HL-60 (cell line): ENCODE measurements around the gene MGAT5.

Experiments used
- DNase-seq, 2 experiments: peaks; one replicate each; pipeline ENCODE4 v3.0.0-alpha.2; 2010 to 2020; ENCODE audit warnings: low read depth in 1 of 2, low spot score in 1 of 2
- H3K27ac ChIP-seq: fragments of 250-450 bp; sonication (Bioruptor Pico); replicated peaks from 2 replicates; pipeline ENCODE4 v1.5.1; 2020; ENCODE audit warnings: mild to moderate bottlenecking, moderate library complexity
- H3K27me3 ChIP-seq: fragments of 250-450 bp; sonication (Bioruptor Pico); 2 replicates; pipeline ENCODE4 v1.5.1; 2021; ENCODE audit warnings: mild to moderate bottlenecking, moderate library complexity; ENCODE audit not compliant: insufficient read depth, poor library complexity, severe bottlenecking
- H3K4me3 ChIP-seq: replicated peaks from 2 replicates; pipeline ENCODE4 v1.5.1; 2011; ENCODE audit warnings: mild to moderate bottlenecking, control low read depth, low read length; ENCODE audit not compliant: insufficient read depth
- CTCF ChIP-seq: IDR thresholded peaks from one replicate; pipeline ENCODE4 v1.5.1; 2011; ENCODE audit warnings: low read length, control low read depth, inconsistent platforms; ENCODE audit not compliant: insufficient read depth
- GABPA ChIP-seq: IDR thresholded peaks from 2 replicates; pipeline ENCODE4 v1.6.1; 2012; ENCODE audit warnings: low read depth
- POLR2AphosphoS5 ChIP-seq: IDR thresholded peaks from 2 replicates; pipeline ENCODE4 v1.6.1; 2012; ENCODE audit warnings: low read depth
- REST ChIP-seq: IDR thresholded peaks from 2 replicates; pipeline ENCODE4 v1.6.1; 2012; ENCODE audit warnings: low read depth; ENCODE audit not compliant: insufficient replicate concordance
- SPI1 ChIP-seq: IDR thresholded peaks from 2 replicates; pipeline ENCODE4 v1.6.1; 2012; ENCODE audit warnings: low read depth, mild to moderate bottlenecking, borderline replicate concordance

The MGAT5 gene

GRCh38 chr2:134454931-134455330 is 201.1 kb downstream of the MGAT5 start:
- Histone ChIP-seq H3K4me3 (no peak overlapping the region), H3K27me3 (no peaks in the 10 kb centered on the region), H3K27ac (no peak overlapping the region)
- DNase-seq: no peak
- TF ChIP-seq CTCF (no peak), GABPA (no peak), POLR2AphosphoS5 (no peak), SPI1 (no peak), REST (no peak)

- H3K27ac ChIP-seq: no peak overlapping the region
- TF ChIP-seq POLR2AphosphoS5 (no peak), GABPA (no peak), REST (no peak), CTCF (no peak), SPI1 (no peak)
- DNase-seq: no peak
- no peaks in the 10 kb centered on the region for H3K27me3 ChIP-seq
- H3K4me3 ChIP-seq: no peak overlapping the region
Observed at GRCh38 chr2:134455426-134455825, 201.6 kb downstream of the MGAT5 start.

- Histone ChIP-seq H3K27ac (no peak overlapping the region), H3K4me3 (no peak overlapping the region), H3K27me3 (no peaks in the 10 kb centered on the region)
- TF ChIP-seq GABPA (no peak), REST (no peak), SPI1 (no peak), POLR2AphosphoS5 (no peak), CTCF (no peak)
- DNase-seq: no peak
Observed at GRCh38 chr2:134457353-134457752, 203.5 kb downstream of the MGAT5 start.
